SK-N-SH treated with all-trans-retinoic acid at 6 μM for 48 hours (cell line): ENCODE measurements around the gene ITLN1.
"Not testable (repeated sequence)": the region's sequence is repeated elsewhere in the genome, so short reads cannot be mapped to it uniquely, and the experiment has no call there.

Experiments used
- ATAC-seq: fragments of 200-7000 bp; cut with Tn5 transposase; 3 replicates; pipeline ENCODE4 v1.9.1; 2020; ENCODE audit warnings: mild to moderate bottlenecking, moderate library complexity
- ARNTL ChIP-seq: fragments of 450-650 bp; formaldehyde crosslinking; IDR thresholded peaks from 2 replicates; pipeline ENCODE4 v1.5.0; 2020; ENCODE audit warnings: low read depth, mild to moderate bottlenecking, moderate library complexity, borderline replicate concordance
- BACH2 ChIP-seq: fragments of 250-450 bp; sonication (Bioruptor Pico); IDR thresholded peaks from 2 replicates; pipeline ENCODE4 v1.9.0; 2021; ENCODE audit warnings: mild to moderate bottlenecking, borderline replicate concordance
- CREB5 ChIP-seq: fragments of 250-450 bp; sonication (Bioruptor Pico); IDR thresholded peaks from 2 replicates; pipeline ENCODE4 v1.5.1; 2020; ENCODE audit warnings: low read depth, mild to moderate bottlenecking, moderate library complexity
- CSDC2 ChIP-seq: fragments of 250-450 bp; sonication (Bioruptor Pico); IDR thresholded peaks from 2 replicates; pipeline ENCODE4 v1.5.0; 2020; ENCODE audit warnings: mild to moderate bottlenecking, moderate library complexity
- CSRNP3 ChIP-seq: fragments of 250-450 bp; sonication (Bioruptor Pico); IDR thresholded peaks from 2 replicates; pipeline ENCODE4 v1.5.1; 2021; ENCODE audit warnings: mild to moderate bottlenecking, moderate library complexity
- ESRRG ChIP-seq: fragments of 250-450 bp; sonication (Bioruptor Pico); IDR thresholded peaks from 2 replicates; pipeline ENCODE4 v1.6.1; 2021; ENCODE audit warnings: mild to moderate bottlenecking
- GLIS3 ChIP-seq: fragments of 250-450 bp; sonication (Bioruptor Pico); IDR thresholded peaks from 2 replicates; pipeline ENCODE4 v1.5.0; 2020; ENCODE audit warnings: mild to moderate bottlenecking, moderate library complexity
- ISL1 ChIP-seq: fragments of 250-450 bp; sonication (Bioruptor Pico); IDR thresholded peaks from 2 replicates; pipeline ENCODE4 v2.1.2; 2022; ENCODE audit warnings: mild to moderate bottlenecking, moderate library complexity
- OSR1 ChIP-seq: fragments of 250-450 bp; sonication (Bioruptor Pico); IDR thresholded peaks from 2 replicates; pipeline ENCODE4 v1.8.0; 2022; ENCODE audit warnings: moderate library complexity, mild to moderate bottlenecking, inconsistent platforms
- PATZ1 ChIP-seq: fragments of 250-450 bp; sonication (Bioruptor Pico); IDR thresholded peaks from 2 replicates; pipeline ENCODE4 v1.8.0; 2020; ENCODE audit warnings: mild to moderate bottlenecking, moderate library complexity, borderline replicate concordance
- POU6F1 ChIP-seq: fragments of 250-450 bp; sonication (Bioruptor Pico); IDR thresholded peaks from 2 replicates; pipeline ENCODE4 v1.8.0; 2021; ENCODE audit warnings: low read depth, mild to moderate bottlenecking, moderate library complexity, borderline replicate concordance
- PPARA ChIP-seq: fragments of 250-450 bp; sonication (Bioruptor Pico); IDR thresholded peaks from 2 replicates; pipeline ENCODE4 v1.5.0; 2020; ENCODE audit warnings: mild to moderate bottlenecking, borderline replicate concordance
- RARB ChIP-seq: fragments of 250-450 bp; sonication (Bioruptor Pico); IDR thresholded peaks from 2 replicates; pipeline ENCODE4 v1.8.0; 2021; ENCODE audit warnings: mild to moderate bottlenecking, moderate library complexity
- SNAI2 ChIP-seq: fragments of 250-450 bp; sonication (Bioruptor Pico); IDR thresholded peaks from 2 replicates; pipeline ENCODE4 v1.5.0; 2020; ENCODE audit warnings: mild to moderate bottlenecking, moderate library complexity
- TOX ChIP-seq: fragments of 250-450 bp; sonication (Bioruptor Pico); IDR thresholded peaks from 2 replicates; pipeline ENCODE4 v1.8.0; 2021; ENCODE audit warnings: mild to moderate bottlenecking, moderate library complexity, borderline replicate concordance
- TSHZ2 ChIP-seq: fragments of 250-450 bp; sonication (Bioruptor Pico); IDR thresholded peaks from 2 replicates; pipeline ENCODE4 v1.5.0; 2020; ENCODE audit warnings: mild to moderate bottlenecking, moderate library complexity
- ZC3H10 ChIP-seq: fragments of 250-450 bp; sonication (Bioruptor Pico); IDR thresholded peaks from 2 replicates; pipeline ENCODE4 v1.5.1; 2021; ENCODE audit warnings: mild to moderate bottlenecking, moderate library complexity
- ZFP3 ChIP-seq: fragments of 250-450 bp; sonication (Bioruptor Pico); IDR thresholded peaks from 2 replicates; pipeline ENCODE4 v1.5.0; 2020; ENCODE audit warnings: mild to moderate bottlenecking, moderate library complexity
- ZFP30 ChIP-seq: fragments of 450-650 bp; formaldehyde crosslinking; IDR thresholded peaks from 2 replicates; pipeline ENCODE4 v1.5.0; 2022; ENCODE audit warnings: mild to moderate bottlenecking, moderate library complexity
- ZNF565 ChIP-seq: fragments of 450-650 bp; formaldehyde crosslinking; conservative IDR thresholded peaks from 2 replicates; pipeline ENCODE4 v1.5.0; 2020; ENCODE audit warnings: low read depth, mild to moderate bottlenecking, moderate library complexity
- ZNF70 ChIP-seq: fragments of 450-650 bp; formaldehyde crosslinking; IDR thresholded peaks from 2 replicates; pipeline ENCODE4 v1.5.0; 2020; ENCODE audit warnings: mild to moderate bottlenecking, moderate library complexity
- ZNF8 ChIP-seq: fragments of 450-650 bp; formaldehyde crosslinking; IDR thresholded peaks from 2 replicates; pipeline ENCODE4 v1.5.0; 2020; ENCODE audit warnings: mild to moderate bottlenecking, moderate library complexity

ITLN1 gene

GRCh38 chr1:160885042-160885441, at the start of gene ITLN1:
Gene ITLN1 (minus strand): TSS chr1:160885180. CDS start chr1:160884877, 303 bp downstream.
- ATAC-seq: no peak
- TF ChIP-seq ZNF70: no peak
- no peak for TF ChIP-seq ISL1 (CRISPR knock-in tag)
- no peak for TF ChIP-seq RARB
- TF ChIP-seq ARNTL (CRISPR knock-in tag): no peak
- TF ChIP-seq TSHZ2 (CRISPR knock-in tag): no peak
- TF ChIP-seq GLIS3: no peak
- TF ChIP-seq ZC3H10 (CRISPR knock-in tag): no peak
- no peak for TF ChIP-seq CSDC2
- no peak for TF ChIP-seq PPARA (CRISPR knock-in tag)
- no peak for TF ChIP-seq OSR1 (CRISPR knock-in tag)
- TF ChIP-seq ZFP30 (CRISPR knock-in tag): no peak
- TF ChIP-seq BACH2 (CRISPR knock-in tag): no peak
- TF ChIP-seq SNAI2 (CRISPR knock-in tag): no peak
- no peak for TF ChIP-seq ZNF8 (CRISPR knock-in tag)
- TF ChIP-seq PATZ1 (CRISPR knock-in tag): no peak
- no peak for TF ChIP-seq TOX
- TF ChIP-seq CSRNP3: no peak
- no peak for TF ChIP-seq ZFP3
- no peak for TF ChIP-seq ZNF565
- TF ChIP-seq, all 23 proteins: peak for 0

GRCh38 chr1:160933305-160933704, 48.3 kb upstream of the ITLN1 start:
- ATAC-seq: not testable (repeated sequence)

GRCh38 chr1:160925652-160926244, 40.8 kb upstream of the ITLN1 start:
- ATAC-seq: no peak
- TF ChIP-seq ZFP3: no peak

- ATAC-seq: no peak
- TF ChIP-seq SNAI2 (CRISPR knock-in tag): no peak
- no peak for TF ChIP-seq TOX
- no peak for TF ChIP-seq CREB5 (CRISPR knock-in tag)
- TF ChIP-seq ISL1 (CRISPR knock-in tag): no peak
- TF ChIP-seq TSHZ2 (CRISPR knock-in tag): no peak
- no peak for TF ChIP-seq ESRRG
- TF ChIP-seq POU6F1 (CRISPR knock-in tag): no peak
- no peak for TF ChIP-seq PATZ1 (CRISPR knock-in tag)
- TF ChIP-seq ZNF8 (CRISPR knock-in tag): no peak
- no peak for TF ChIP-seq BACH2 (CRISPR knock-in tag)
- TF ChIP-seq ZFP30 (CRISPR knock-in tag): no peak
Observed at GRCh38 chr1:160924791-160925651, 40.0 kb upstream of the ITLN1 start.
